ENCODE measurements around the gene FBXO15. TPM values are rescaled to one million over a fixed set of nuclear protein-coding genes. Genes with fewer than 3 reads are reported as not detected.

The FBXO15 gene
- total RNA-seq, 1 experiment from 2014 or later, result 2.2 TPM

DNA sequence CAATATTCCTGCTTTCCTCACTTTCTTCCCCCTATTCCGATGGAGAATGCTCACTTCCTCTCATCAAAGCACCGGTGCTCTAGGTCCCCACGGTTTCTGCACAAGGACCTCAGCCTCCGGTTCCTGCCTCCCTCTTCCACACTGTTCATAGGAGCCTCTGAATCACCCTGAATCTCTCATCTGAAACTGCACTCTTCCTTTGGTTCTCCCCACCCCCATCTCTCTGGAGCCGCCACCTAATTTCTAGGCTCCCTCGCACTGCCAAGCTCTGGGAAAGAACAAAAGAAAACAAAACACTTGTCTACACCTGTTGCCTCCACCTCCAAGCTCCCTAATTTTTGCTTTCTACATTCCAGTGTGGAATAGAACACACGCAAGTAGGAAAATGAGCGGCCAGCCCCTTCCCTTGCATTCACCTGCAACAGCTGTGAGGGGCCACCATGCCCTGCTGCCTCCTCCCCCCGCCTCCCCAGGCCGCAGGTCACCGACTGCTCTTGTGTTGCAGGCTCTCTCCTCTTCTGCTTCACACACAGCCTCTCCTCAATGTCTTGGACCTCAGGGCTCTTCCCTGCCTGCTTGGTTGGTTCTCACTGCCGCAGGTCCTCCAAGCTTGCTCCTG, 9.6 kb downstream of the FBXO15 start:
- no peak overlapping the region for H3K27ac ChIP-seq
- no TSS peak for BruUV-seq (replicated peaks)
- no peaks in the 10 kb centered on the region for H3F3A ChIP-seq (ENCODE audit: insufficient read depth, low read depth)
- no peak overlapping the region for H2AFZ ChIP-seq
- no peak overlapping the region for H3K4me3 ChIP-seq
- H3K9me3 ChIP-seq (ENCODE audit: insufficient read depth, low read depth), result no peaks in the 10 kb centered on the region
- ChIA-PET POLR2A (ENCODE audit: unreplicated experiment) (no interaction called here), CTCF (no interaction called here)
- H3K9me2 ChIP-seq (ENCODE audit: insufficient read depth), result no peaks in the 10 kb centered on the region
- H4K20me1 ChIP-seq (ENCODE audit: insufficient read depth), result no peaks in the 10 kb centered on the region
- peaks cover 6% of the 10 kb centered on the region for H3K4me1 ChIP-seq (replicated peaks; ENCODE audit: insufficient read depth)
- intact Hi-C loops (cut with micrococcal nuclease; ENCODE audit: unreplicated experiment), result no loop called here
- DNase-seq, result no peak
- H3K36me3 ChIP-seq (ENCODE audit: low read depth), result no peaks in the 10 kb centered on the region
- H3K4me2 ChIP-seq, result no peak overlapping the region
- no peak for TF ChIP-seq EZH2 (IDR thresholded peaks at IDR 0.05; ENCODE audit: low read depth)
- TF ChIP-seq, protein P1, sequence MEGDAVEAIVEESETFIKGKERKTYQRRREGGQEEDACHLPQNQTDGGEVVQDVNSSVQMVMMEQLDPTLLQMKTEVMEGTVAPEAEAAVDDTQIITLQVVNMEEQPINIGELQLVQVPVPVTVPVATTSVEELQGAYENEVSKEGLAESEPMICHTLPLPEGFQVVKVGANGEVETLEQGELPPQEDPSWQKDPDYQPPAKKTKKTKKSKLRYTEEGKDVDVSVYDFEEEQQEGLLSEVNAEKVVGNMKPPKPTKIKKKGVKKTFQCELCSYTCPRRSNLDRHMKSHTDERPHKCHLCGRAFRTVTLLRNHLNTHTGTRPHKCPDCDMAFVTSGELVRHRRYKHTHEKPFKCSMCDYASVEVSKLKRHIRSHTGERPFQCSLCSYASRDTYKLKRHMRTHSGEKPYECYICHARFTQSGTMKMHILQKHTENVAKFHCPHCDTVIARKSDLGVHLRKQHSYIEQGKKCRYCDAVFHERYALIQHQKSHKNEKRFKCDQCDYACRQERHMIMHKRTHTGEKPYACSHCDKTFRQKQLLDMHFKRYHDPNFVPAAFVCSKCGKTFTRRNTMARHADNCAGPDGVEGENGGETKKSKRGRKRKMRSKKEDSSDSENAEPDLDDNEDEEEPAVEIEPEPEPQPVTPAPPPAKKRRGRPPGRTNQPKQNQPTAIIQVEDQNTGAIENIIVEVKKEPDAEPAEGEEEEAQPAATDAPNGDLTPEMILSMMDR (conservative IDR thresholded peaks at IDR 0.05), result no peak
- H3K27me3 ChIP-seq (ENCODE audit: insufficient read depth, low read depth), result no peaks in the 10 kb centered on the region
- no peaks in the 10 kb centered on the region for H3K79me2 ChIP-seq (ENCODE audit: low read depth)

DNA sequence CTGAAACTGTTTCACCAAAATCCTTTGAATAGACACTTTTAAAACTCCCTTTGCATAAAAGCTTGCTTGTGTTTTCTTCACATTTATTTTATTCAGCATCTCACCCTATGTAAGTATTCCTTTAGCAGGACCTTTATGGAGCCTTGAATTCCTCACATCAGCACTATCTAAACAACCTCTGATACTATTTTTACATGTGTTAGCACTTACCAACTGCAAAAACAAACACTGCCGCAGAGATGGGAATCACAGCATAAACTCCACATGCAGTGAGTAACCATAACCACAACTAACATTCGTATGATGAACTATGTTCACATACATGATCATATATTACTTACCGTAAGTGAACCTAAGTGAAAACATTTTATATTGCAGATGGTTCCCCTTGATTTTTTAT, 15.4 kb downstream of the FBXO15 start:
- intact Hi-C loops (cut with micrococcal nuclease; ENCODE audit: unreplicated experiment), result no loop called here
- ChIA-PET CTCF (no interaction called here), POLR2A (ENCODE audit: unreplicated experiment) (no interaction called here)
- no peaks in the 10 kb centered on the region for H3K36me3 ChIP-seq (ENCODE audit: low read depth)
- no peak overlapping the region for H2AFZ ChIP-seq
- no peak overlapping the region for H3K27ac ChIP-seq
- H3K4me1 ChIP-seq (replicated peaks; ENCODE audit: insufficient read depth), result no peaks in the 10 kb centered on the region
- H3K9me3 ChIP-seq (ENCODE audit: insufficient read depth, low read depth), result no peaks in the 10 kb centered on the region
- no peak for DNase-seq
- H4K20me1 ChIP-seq (ENCODE audit: insufficient read depth), result no peaks in the 10 kb centered on the region
- TF ChIP-seq, protein P1 (conservative IDR thresholded peaks at IDR 0.05), result no peak
- BruUV-seq (replicated peaks), result no TSS peak
- no peaks in the 10 kb centered on the region for H3F3A ChIP-seq (ENCODE audit: insufficient read depth, low read depth)
- peaks cover 38% of the 10 kb centered on the region for H3K27me3 ChIP-seq (ENCODE audit: insufficient read depth, low read depth)
- H3K79me2 ChIP-seq (ENCODE audit: low read depth), result no peaks in the 10 kb centered on the region
- no peak overlapping the region for H3K4me3 ChIP-seq
- H3K4me2 ChIP-seq, result no peak overlapping the region
- H3K9me2 ChIP-seq (ENCODE audit: insufficient read depth), result no peaks in the 10 kb centered on the region

DNA sequence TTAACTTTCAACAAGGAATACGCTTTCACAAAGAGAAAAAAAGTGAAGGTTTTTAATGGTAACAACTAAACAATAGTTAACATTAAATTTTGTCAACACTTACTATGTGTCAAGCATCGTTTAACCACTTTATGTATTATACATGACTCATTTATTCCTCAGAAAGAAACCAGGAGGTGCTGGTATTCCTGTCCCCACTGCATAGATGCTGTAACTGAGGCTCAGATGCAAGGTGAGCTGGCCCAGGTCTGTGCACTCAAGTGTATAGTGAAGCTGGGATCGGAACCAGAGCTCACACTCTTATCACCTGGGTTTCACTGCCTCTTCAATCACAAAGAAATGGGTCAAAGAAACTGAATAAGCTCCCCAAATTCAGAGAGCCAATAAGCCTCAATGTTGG, 16.5 kb downstream of the FBXO15 start:
- ChIA-PET CTCF (no interaction called here), POLR2A (ENCODE audit: unreplicated experiment) (no interaction called here)
- no peaks in the 10 kb centered on the region for H3K4me1 ChIP-seq (replicated peaks; ENCODE audit: insufficient read depth)
- intact Hi-C loops (cut with micrococcal nuclease; ENCODE audit: unreplicated experiment), result no loop called here
- TF ChIP-seq, protein P1 (conservative IDR thresholded peaks at IDR 0.05), result no peak
- TF ChIP-seq EZH2 (IDR thresholded peaks at IDR 0.05; ENCODE audit: low read depth), result no peak
- no peak for DNase-seq
- no peaks in the 10 kb centered on the region for H3K9me2 ChIP-seq (ENCODE audit: insufficient read depth)
- H3K27ac ChIP-seq, result no peak overlapping the region
- H3K36me3 ChIP-seq (ENCODE audit: low read depth), result no peaks in the 10 kb centered on the region
- H3K4me3 ChIP-seq, result no peak overlapping the region
- H3K79me2 ChIP-seq (ENCODE audit: low read depth), result no peaks in the 10 kb centered on the region
- no peaks in the 10 kb centered on the region for H3F3A ChIP-seq (ENCODE audit: insufficient read depth, low read depth)
- no peak overlapping the region for H3K4me2 ChIP-seq
- no peak overlapping the region for H2AFZ ChIP-seq
- BruUV-seq (replicated peaks), result no TSS peak
- no peaks in the 10 kb centered on the region for H3K9me3 ChIP-seq (ENCODE audit: insufficient read depth, low read depth)
- no peaks in the 10 kb centered on the region for H4K20me1 ChIP-seq (ENCODE audit: insufficient read depth)
- peaks cover 49% of the 10 kb centered on the region for H3K27me3 ChIP-seq (ENCODE audit: insufficient read depth, low read depth)

Measured in PC-9 (cell line).